DND-41 (cell line): ENCODE data around the gene DRAP1.

Experiments
- EZH2 ChIP-seq: IDR thresholded peaks from 3 replicates; pipeline ENCODE4 v1.6.1; 2012; ENCODE audit warnings: borderline replicate concordance, low read depth, mild to moderate bottlenecking, moderate library complexity, low read length, inconsistent platforms; ENCODE audit not compliant: severe bottlenecking
- TF ChIP-seq, protein P1 (sequence below): IDR thresholded peaks from 2 replicates; pipeline ENCODE4 v1.5.1; 2012; ENCODE audit warnings: borderline replicate concordance, low read length, moderate library complexity, mild to moderate bottlenecking; ENCODE audit not compliant: poor library complexity, severe bottlenecking; ENCODE audit errors: extremely low read depth

- TF ChIP-seq, protein P1, sequence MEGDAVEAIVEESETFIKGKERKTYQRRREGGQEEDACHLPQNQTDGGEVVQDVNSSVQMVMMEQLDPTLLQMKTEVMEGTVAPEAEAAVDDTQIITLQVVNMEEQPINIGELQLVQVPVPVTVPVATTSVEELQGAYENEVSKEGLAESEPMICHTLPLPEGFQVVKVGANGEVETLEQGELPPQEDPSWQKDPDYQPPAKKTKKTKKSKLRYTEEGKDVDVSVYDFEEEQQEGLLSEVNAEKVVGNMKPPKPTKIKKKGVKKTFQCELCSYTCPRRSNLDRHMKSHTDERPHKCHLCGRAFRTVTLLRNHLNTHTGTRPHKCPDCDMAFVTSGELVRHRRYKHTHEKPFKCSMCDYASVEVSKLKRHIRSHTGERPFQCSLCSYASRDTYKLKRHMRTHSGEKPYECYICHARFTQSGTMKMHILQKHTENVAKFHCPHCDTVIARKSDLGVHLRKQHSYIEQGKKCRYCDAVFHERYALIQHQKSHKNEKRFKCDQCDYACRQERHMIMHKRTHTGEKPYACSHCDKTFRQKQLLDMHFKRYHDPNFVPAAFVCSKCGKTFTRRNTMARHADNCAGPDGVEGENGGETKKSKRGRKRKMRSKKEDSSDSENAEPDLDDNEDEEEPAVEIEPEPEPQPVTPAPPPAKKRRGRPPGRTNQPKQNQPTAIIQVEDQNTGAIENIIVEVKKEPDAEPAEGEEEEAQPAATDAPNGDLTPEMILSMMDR: no peak
- TF ChIP-seq EZH2: no peak
Observed at GRCh38 chr11:65885231-65885630, 34.0 kb upstream of the DRAP1 start.
